SJSA1 (cell line): ENCODE measurements around the gene ATP2A3. TPM values are rescaled to one million over a fixed set of nuclear protein-coding genes. Genes with fewer than 3 reads are reported as not detected.

Experiments used
- DNase-seq, 2 experiments: peaks; one replicate each; pipeline ENCODE4 v3.0.0-alpha.2; 2015 to 2020; ENCODE audit warnings: low spot score in 2 of 2, low read depth in 1 of 2
- H3K27ac ChIP-seq: fragments of 250-450 bp; sonication (Bioruptor Pico); 2 replicates; pipeline ENCODE4 v1.5.1; 2020; ENCODE audit warnings: mild to moderate bottlenecking, moderate library complexity
- H3K27me3 ChIP-seq: fragments of 250-450 bp; sonication (Bioruptor Pico); replicated peaks from 2 replicates; pipeline ENCODE4 v1.5.1; 2020; ENCODE audit warnings: mild to moderate bottlenecking, moderate library complexity
- H3K36me3 ChIP-seq: fragments of 250-450 bp; sonication (Bioruptor Pico); 2 replicates; pipeline ENCODE4 v1.5.1; 2020; ENCODE audit warnings: mild to moderate bottlenecking
- H3K4me1 ChIP-seq: fragments of 250-450 bp; sonication (Bioruptor Pico); replicated peaks from 2 replicates; pipeline ENCODE4 v1.6.1; 2021; ENCODE audit warnings: mild to moderate bottlenecking
- H3K4me3 ChIP-seq: fragments of 250-450 bp; sonication (Bioruptor Pico); 2 replicates; pipeline ENCODE4 v1.5.1; 2020; ENCODE audit warnings: mild to moderate bottlenecking
- H3K9me3 ChIP-seq: fragments of 250-450 bp; sonication (Bioruptor Pico); replicated peaks from 2 replicates; pipeline ENCODE4 v1.5.1; 2020; ENCODE audit warnings: mild to moderate bottlenecking
- total RNA-seq: library from RNA; depleted of rRNA; stranded (reverse); fragments of >200 nt; shearing (Covaris generic); gene quantifications from 2 replicates; pipeline ENCODE4 v1.2.3, GENCODE V29; 2014

Gene ATP2A3
- total RNA-seq, 1 experiment from 2014 or later = 0.89 TPM

DNA sequence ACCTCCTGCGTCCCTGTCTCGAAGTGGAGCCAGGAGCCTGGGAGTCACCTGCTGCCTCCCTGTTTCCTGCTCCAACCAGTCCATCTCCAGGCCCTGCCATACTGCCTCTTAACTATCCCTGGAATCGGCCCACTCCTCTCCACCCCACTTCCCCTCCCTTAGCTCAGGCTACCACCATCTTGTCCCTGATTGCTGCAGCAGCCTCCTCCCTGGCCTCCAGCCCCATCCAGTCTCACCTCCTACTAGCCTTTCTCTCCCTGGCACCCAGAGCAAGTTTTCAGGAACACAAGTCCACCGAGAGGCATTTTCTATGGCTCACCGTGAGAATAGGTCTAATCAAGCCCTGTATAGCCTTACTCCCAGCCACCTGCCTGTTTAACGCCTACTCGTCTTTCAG lies 70.5 kb downstream of the ATP2A3 start:
- H3K27me3 ChIP-seq = no peaks in the 10 kb centered on the region
- no peak overlapping the region for H3K27ac ChIP-seq
- peaks cover 58% of the 10 kb centered on the region for H3K4me1 ChIP-seq
- H3K4me3 ChIP-seq = peak overlapping the region; percentile 68
- peaks cover 11% of the 10 kb centered on the region for H3K36me3 ChIP-seq
- H3K9me3 ChIP-seq = no peaks in the 10 kb centered on the region
- no peak for DNase-seq

DNA sequence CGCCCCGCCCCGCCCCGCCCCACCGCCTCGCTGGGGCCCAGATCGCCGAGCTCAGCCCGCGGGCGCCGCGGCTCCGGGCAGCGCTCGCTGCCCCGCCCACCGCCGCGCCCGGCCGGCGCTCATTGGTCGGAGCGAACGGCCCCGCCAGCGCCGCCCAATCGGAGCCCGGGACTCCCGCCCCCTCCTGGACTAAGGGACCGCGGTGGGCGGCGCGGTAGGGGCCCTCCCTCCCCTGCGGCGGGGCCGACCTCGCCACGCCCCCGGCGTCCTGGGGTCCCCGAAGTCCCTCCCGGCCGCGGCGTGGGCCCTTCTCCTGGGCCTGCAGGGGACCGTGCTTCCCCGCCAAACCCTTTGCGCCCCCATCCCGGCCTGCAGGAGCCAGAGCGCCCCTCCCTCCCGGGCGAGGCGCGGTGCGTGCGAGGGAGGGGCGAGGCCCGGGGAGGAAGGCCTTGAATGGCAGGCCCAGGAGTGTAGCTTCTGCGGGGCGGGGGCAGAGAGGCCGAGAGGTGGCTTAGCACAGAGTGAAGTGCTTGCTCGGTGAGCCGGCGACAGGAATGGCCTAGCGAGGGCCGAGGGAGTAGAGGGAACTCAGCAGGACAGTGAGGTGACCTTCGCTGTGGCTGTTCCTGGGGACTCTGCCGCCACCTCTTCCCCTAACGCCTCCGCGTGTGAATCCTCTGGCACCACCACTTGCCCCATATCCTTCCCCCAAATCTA lies 71.1 kb downstream of the ATP2A3 start, which contains the start of gene CAMKK1:
TSS of gene CAMKK1 (minus strand) at position 51 of the 717 bp plus-strand sequence. CDS start 7,366 bp downstream, outside the sequence.
- Histone ChIP-seq H3K27me3 (no peaks in the 10 kb centered on the region), H3K4me1 (peaks cover 64% of the 10 kb centered on the region), H3K27ac (peak within 1 kb of the TSS; percentile 67), H3K4me3 (peak within 1 kb of the TSS; percentile 68), H3K36me3 (peaks cover 13% of the 10 kb centered on the region), H3K9me3 (no peaks in the 10 kb centered on the region)
- peak; percentile 88 to 92 for DNase-seq

DNA sequence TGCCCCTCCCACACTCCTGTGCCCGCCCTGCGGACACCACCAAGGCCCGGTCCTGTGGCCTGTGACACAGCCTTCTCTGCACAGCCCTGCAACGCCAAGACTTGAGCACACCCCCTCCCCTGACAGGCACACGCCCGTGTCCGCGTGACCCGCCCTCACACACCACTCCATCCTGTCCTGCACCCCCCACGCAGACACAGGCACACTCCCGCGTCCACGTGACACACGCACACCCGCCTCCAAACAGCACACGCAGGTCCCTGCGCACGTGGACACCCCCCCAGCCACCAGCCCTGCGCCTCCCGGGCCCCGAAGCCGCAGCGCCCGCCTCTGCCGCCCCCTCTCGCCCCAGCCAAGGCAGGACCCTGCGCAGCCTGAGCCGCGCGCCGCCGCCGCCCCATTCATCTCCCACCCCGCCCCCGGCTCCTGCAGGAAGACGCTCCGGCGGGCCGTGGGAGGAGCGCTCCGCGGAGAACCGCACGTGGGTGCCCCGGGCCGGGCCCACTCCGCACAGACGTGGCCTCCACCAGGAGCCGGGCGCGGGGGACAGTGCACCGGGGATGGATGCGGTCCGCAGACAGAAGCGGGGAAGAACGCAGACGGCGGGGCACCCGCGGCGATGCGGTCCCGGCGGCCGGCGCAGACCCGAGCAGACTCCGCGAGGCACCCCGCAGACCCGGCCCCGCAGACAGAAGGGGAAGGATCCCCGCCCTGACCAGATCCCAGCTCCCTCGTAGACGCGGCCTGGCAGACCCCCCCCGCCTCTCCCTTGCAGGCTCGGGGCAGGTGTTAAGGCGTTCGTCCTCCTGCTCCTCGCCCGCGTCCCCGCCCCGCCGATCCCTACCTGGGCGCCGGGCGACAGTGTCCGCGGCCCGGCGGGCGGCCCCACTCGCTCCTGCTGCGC lies 71.9 kb downstream of the ATP2A3 start:
- no peaks in the 10 kb centered on the region for H3K9me3 ChIP-seq
- peak overlapping the region; percentile 68 for H3K4me3 ChIP-seq
- H3K4me1 ChIP-seq = peaks cover 72% of the 10 kb centered on the region
- peak overlapping the region; percentile 67 for H3K27ac ChIP-seq
- H3K27me3 ChIP-seq = no peaks in the 10 kb centered on the region
- H3K36me3 ChIP-seq = peaks cover 14% of the 10 kb centered on the region
- peak; percentile 91 to 96 for DNase-seq

DNA sequence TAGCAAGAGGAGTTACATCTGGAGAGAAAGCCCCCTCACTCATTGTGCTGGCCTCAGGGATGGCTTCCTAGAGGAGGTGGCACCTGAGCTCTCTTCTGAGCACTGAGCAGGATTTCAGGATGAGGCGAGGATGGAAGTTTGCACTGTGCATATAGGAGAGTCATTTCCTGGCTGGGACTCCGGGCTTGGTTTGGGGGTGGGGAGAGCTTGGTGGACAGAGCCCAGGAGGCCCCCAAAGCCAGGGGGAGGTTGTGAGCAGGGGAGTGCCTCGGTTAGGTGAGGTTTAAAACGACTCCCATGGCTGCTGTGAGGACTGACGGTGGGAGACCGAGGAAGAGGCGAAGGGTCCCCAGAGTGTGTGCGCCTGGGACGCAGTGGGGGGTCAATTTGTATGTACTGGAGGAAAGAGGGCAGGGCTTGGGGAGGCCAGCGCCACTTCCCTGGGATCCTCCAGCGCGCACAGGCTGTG lies 72.6 kb downstream of the ATP2A3 start:
- H3K36me3 ChIP-seq = peaks cover 14% of the 10 kb centered on the region
- H3K27ac ChIP-seq = peak overlapping the region; percentile 67
- H3K9me3 ChIP-seq = no peaks in the 10 kb centered on the region
- H3K4me1 ChIP-seq = peaks cover 79% of the 10 kb centered on the region
- H3K4me3 ChIP-seq = peak overlapping the region; percentile 68
- no peak for DNase-seq
- H3K27me3 ChIP-seq = no peaks in the 10 kb centered on the region

DNA sequence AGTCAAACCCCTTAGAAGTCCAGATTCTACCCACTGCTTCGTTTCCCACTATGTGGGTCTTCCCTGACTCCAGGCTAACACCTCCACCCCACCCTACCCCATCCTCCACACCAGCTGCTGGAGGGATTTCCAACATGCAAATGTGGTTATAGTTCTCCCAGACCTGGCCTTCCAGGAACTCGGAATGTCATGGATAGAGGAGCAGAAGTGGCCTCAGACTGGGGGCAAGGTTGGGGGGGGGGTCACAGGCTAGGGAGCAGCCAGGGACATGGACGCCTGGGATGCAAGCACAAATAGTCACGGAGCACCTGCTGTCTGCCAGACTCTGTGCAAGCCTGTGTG lies 73.4 kb downstream of the ATP2A3 start:
- H3K9me3 ChIP-seq = no peaks in the 10 kb centered on the region
- DNase-seq = no peak
- H3K36me3 ChIP-seq = peaks cover 14% of the 10 kb centered on the region
- no peaks in the 10 kb centered on the region for H3K27me3 ChIP-seq
- peaks cover 87% of the 10 kb centered on the region for H3K4me1 ChIP-seq
- H3K4me3 ChIP-seq = no peak overlapping the region
- peak overlapping the region; percentile 42 for H3K27ac ChIP-seq

DNA sequence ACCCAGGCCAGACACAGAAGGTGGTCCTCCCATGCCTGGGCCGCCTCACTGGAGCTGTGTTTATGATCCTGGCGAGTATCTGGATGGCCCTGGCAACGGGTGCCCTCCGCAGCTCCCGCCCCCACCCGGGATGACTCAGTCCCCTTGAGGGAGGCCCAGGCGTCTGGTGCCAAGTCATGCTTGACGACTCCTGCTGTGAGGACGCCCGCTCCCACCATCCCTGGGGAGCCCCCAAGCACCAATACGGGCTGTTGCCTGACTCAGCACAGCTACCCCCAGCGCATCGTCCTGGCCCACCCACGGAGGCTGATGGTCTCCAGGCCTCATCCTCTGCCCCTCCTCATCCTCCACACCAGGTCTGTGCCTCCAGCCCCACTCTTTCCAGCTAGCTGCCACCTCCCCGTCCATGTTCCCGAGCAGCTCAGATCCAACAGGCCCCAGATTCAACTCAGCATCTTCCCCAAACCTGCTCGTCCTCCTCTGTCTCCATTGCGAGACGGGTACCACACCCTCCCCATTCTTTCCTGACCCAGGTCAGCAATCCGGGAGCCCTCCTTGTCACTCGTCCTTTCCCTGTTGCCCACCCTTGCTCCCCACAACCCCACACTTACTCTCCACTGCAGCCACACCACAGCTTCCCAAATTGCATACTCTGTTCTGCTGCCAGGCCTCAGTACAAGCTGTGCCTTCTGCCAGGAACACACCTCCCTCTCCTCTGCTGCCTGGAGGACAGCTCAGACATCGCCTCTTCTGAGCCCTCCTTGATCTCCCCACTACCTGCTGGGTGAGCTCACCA lies 74.0 kb downstream of the ATP2A3 start:
- H3K27me3 ChIP-seq = no peaks in the 10 kb centered on the region
- peak; percentile 98 to 100 for DNase-seq
- peaks cover 18% of the 10 kb centered on the region for H3K36me3 ChIP-seq
- no peaks in the 10 kb centered on the region for H3K9me3 ChIP-seq
- H3K27ac ChIP-seq = peak overlapping the region; percentile 84
- no peak overlapping the region for H3K4me3 ChIP-seq
- peaks cover 91% of the 10 kb centered on the region for H3K4me1 ChIP-seq

DNA sequence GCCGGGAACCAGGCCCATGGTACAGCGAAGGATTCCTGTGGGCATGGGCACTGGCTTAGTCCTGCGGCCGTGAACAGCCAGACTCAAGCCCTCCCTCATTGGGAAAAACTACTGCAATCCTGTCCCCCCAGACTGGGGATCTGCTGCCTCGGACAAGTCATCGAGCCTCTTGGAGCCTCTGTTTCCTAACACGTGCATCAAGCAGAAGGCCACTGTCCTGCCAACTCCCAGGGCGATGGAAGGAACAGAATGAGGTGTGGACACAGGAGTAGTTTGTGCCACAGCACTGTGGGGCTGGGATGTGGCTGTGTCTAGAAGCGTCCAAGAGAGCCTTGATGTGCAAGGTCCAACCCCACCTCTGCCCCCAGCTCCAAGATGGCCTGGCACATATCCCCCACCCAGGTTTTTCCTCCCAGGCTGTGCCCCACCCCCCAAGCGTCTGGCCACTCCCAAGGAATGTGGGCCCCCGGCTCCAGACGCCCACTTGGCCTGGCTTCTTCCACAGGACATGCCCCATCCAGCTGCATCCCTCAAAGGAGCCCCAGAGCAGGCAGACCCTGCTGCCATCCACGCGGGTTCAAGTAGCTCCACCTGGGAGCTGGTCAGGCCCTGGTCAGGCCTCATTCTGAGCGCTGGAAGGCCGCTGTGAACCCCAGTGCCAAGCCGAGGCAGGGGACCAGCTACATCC lies 74.8 kb downstream of the ATP2A3 start:
- H3K9me3 ChIP-seq = no peaks in the 10 kb centered on the region

DNA sequence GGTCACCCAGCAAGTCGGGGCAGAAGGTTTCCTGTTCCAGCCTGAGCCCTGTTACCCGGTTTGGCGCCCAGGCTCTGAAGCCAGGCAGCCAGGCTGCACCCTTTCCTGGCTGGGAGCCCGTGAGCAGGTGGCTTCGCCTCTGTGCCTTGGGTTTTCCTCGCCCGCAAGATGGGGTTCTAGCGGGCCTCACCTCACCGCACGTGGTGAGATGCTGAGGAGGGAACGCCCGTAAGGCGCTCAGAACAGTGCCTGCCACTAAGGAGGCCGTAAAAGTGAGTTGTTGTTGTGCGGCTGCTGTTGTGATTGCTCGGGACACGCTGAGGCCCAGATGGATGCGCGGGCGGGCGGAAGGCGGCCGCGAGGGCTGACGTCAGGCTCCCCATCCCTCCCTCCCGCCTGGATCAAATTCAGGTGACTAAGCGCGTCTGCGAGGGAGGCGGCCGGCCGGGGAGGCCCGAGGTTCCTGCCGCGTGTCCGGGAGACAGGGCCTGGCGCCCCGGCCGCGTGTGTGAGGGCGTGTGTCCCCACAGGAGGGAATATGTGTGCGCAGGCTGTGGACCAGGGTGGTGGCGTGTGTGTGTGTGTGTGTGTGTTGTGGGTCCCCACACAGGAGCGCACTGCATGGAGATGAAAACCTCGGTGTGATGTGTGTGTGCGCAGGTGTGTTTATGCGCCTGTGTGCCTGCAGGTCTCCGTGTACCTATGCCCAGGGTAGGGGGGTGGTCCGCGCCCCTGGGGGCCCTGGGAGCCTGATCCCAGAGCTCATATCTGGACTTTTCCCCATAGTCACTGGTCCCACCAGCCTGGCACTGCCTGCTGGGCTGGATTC lies 75.7 kb downstream of the ATP2A3 start:
- Histone ChIP-seq H3K4me3 (no peak overlapping the region), H3K9me3 (no peaks in the 10 kb centered on the region), H3K27me3 (no peaks in the 10 kb centered on the region), H3K4me1 (peaks cover 85% of the 10 kb centered on the region), H3K27ac (peak overlapping the region; percentile 84), H3K36me3 (peaks cover 35% of the 10 kb centered on the region)
- peak; percentile 91 to 94 for DNase-seq

More for the DNA sequence above, 74.8 kb downstream of the ATP2A3 start:
- Histone ChIP-seq H3K27ac (peak overlapping the region; percentile 84), H3K4me1 (peaks cover 94% of the 10 kb centered on the region), H3K27me3 (no peaks in the 10 kb centered on the region), H3K4me3 (no peak overlapping the region), H3K36me3 (peaks cover 26% of the 10 kb centered on the region)
- DNase-seq = peak in 1 of 2 experiments; percentile 44

DNA sequence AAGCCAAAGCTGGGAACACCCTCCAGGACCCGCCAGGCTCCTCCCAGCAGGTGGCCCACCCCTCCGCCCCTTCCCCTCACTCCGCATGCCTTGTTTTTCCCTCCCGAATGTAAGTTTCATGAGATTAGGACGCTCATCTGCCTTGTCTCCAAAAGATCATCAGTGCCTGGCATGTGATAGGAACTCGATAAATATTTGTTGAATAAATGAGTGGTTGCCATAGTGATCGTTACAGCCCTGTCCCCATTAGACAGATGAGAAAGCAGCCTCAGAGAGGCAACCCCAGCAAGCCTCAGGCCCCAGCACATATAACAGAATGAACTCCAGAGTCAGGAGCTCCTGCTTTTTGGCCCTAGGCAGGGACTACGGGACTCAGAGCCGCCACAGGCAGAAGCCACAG lies 76.4 kb downstream of the ATP2A3 start:
- H3K36me3 ChIP-seq = peaks cover 43% of the 10 kb centered on the region
- H3K4me3 ChIP-seq = no peak overlapping the region
- H3K27ac ChIP-seq = peak overlapping the region; percentile 84
- H3K9me3 ChIP-seq = no peaks in the 10 kb centered on the region
- no peaks in the 10 kb centered on the region for H3K27me3 ChIP-seq
- peaks cover 79% of the 10 kb centered on the region for H3K4me1 ChIP-seq
- no peak for DNase-seq

DNA sequence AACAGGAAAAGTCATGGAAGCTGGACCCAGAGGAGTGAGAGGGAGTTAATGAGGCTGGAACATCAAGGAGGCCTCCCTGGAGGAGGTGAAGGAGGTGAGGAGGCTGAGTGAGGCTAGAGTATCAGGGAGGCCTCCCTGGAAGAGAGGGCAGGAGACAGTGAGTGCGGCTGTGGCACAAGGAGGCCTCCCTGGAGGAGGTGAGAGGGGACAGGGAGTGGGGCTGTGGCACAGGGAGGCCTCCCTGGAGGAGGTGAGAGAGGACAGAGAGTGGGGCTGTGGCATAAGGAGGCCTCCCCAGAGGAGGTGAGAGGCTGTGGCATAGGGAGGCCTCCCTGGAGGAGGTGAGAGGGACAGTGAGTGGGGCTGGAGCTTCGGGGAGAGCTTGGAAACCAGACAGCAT lies 76.8 kb downstream of the ATP2A3 start:
- no peak overlapping the region for H3K27ac ChIP-seq
- H3K27me3 ChIP-seq = no peaks in the 10 kb centered on the region
- no peaks in the 10 kb centered on the region for H3K9me3 ChIP-seq
- H3K4me3 ChIP-seq = no peak overlapping the region
- peaks cover 78% of the 10 kb centered on the region for H3K4me1 ChIP-seq
- DNase-seq = no peak
- peaks cover 45% of the 10 kb centered on the region for H3K36me3 ChIP-seq

DNA sequence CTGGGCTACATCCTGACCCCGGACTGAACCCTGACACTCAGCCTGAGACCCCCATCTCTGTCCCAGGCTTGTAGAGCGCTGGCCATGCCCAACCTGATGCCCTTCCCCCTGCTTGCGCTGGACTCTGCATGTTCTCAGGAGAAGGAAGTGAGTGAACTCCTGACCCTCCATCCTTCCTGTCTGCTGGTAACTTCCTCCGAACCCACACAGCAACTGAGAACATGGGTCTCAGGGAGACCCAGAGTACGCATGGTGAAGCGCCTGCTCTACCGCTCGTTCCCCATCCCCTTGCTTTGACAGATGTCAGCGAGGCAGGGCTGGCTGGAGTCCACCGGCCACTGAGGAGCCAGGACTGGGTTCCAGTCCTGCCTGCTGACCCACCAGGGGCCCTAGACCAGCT lies 77.5 kb downstream of the ATP2A3 start:
- no peak overlapping the region for H3K27ac ChIP-seq
- no peaks in the 10 kb centered on the region for H3K9me3 ChIP-seq
- no peak overlapping the region for H3K4me3 ChIP-seq
- DNase-seq = no peak
- H3K4me1 ChIP-seq = peaks cover 72% of the 10 kb centered on the region
- peaks cover 51% of the 10 kb centered on the region for H3K36me3 ChIP-seq
- no peaks in the 10 kb centered on the region for H3K27me3 ChIP-seq

DNA sequence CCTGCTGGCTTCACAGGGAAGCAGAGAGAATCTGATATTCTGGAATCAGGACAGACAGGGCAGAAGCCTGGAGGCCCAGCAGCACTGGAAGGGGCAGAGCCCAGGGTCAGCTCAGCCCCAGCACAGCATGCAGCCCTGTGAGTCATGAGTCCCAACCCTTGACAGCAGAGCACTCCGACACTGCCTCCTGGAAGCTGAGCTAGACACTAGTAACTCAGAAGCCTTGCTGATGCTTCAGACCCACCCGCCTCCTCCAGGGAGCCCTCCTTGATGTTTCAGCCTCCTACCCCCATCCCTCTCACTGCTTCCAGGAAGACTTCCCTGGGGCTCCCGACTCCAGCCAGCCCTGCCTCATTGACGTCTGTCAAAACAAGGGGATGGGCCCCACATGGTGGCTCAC lies 78.3 kb downstream of the ATP2A3 start:
- peak; percentile 41 to 83 for DNase-seq
- H3K27ac ChIP-seq = peak overlapping the region; percentile 26

More for the DNA sequence above, 78.3 kb downstream of the ATP2A3 start:
- Histone ChIP-seq H3K9me3 (no peaks in the 10 kb centered on the region), H3K4me1 (peaks cover 64% of the 10 kb centered on the region), H3K27me3 (no peaks in the 10 kb centered on the region), H3K36me3 (peaks cover 55% of the 10 kb centered on the region), H3K4me3 (no peak overlapping the region)
